SK-N-SH treated with all-trans-retinoic acid at 6 μM for 48 hours (cell line): ENCODE data around the gene C11orf52.

Experiments used
- ATAC-seq: fragments of 200-7000 bp; cut with Tn5 transposase; 3 replicates; pipeline ENCODE4 v1.9.1; 2020; ENCODE audit warnings: mild to moderate bottlenecking, moderate library complexity
- ARNTL ChIP-seq: fragments of 450-650 bp; formaldehyde crosslinking; IDR thresholded peaks from 2 replicates; pipeline ENCODE4 v1.5.0; 2020; ENCODE audit warnings: low read depth, mild to moderate bottlenecking, moderate library complexity, borderline replicate concordance
- BACH2 ChIP-seq: fragments of 250-450 bp; sonication (Bioruptor Pico); IDR thresholded peaks from 2 replicates; pipeline ENCODE4 v1.9.0; 2021; ENCODE audit warnings: mild to moderate bottlenecking, borderline replicate concordance
- CSDC2 ChIP-seq: fragments of 250-450 bp; sonication (Bioruptor Pico); IDR thresholded peaks from 2 replicates; pipeline ENCODE4 v1.5.0; 2020; ENCODE audit warnings: mild to moderate bottlenecking, moderate library complexity
- ESRRG ChIP-seq: fragments of 250-450 bp; sonication (Bioruptor Pico); IDR thresholded peaks from 2 replicates; pipeline ENCODE4 v1.6.1; 2021; ENCODE audit warnings: mild to moderate bottlenecking
- ISL1 ChIP-seq: fragments of 250-450 bp; sonication (Bioruptor Pico); IDR thresholded peaks from 2 replicates; pipeline ENCODE4 v2.1.2; 2022; ENCODE audit warnings: mild to moderate bottlenecking, moderate library complexity
- OSR1 ChIP-seq: fragments of 250-450 bp; sonication (Bioruptor Pico); IDR thresholded peaks from 2 replicates; pipeline ENCODE4 v1.8.0; 2022; ENCODE audit warnings: moderate library complexity, mild to moderate bottlenecking, inconsistent platforms
- PPARA ChIP-seq: fragments of 250-450 bp; sonication (Bioruptor Pico); IDR thresholded peaks from 2 replicates; pipeline ENCODE4 v1.5.0; 2020; ENCODE audit warnings: mild to moderate bottlenecking, borderline replicate concordance
- SNAI2 ChIP-seq: fragments of 250-450 bp; sonication (Bioruptor Pico); IDR thresholded peaks from 2 replicates; pipeline ENCODE4 v1.5.0; 2020; ENCODE audit warnings: mild to moderate bottlenecking, moderate library complexity
- ZC3H10 ChIP-seq: fragments of 250-450 bp; sonication (Bioruptor Pico); IDR thresholded peaks from 2 replicates; pipeline ENCODE4 v1.5.1; 2021; ENCODE audit warnings: mild to moderate bottlenecking, moderate library complexity
- ZFP3 ChIP-seq: fragments of 250-450 bp; sonication (Bioruptor Pico); IDR thresholded peaks from 2 replicates; pipeline ENCODE4 v1.5.0; 2020; ENCODE audit warnings: mild to moderate bottlenecking, moderate library complexity
- ZFP30 ChIP-seq: fragments of 450-650 bp; formaldehyde crosslinking; IDR thresholded peaks from 2 replicates; pipeline ENCODE4 v1.5.0; 2022; ENCODE audit warnings: mild to moderate bottlenecking, moderate library complexity
- ZNF565 ChIP-seq: fragments of 450-650 bp; formaldehyde crosslinking; conservative IDR thresholded peaks from 2 replicates; pipeline ENCODE4 v1.5.0; 2020; ENCODE audit warnings: low read depth, mild to moderate bottlenecking, moderate library complexity
- ZNF70 ChIP-seq: fragments of 450-650 bp; formaldehyde crosslinking; IDR thresholded peaks from 2 replicates; pipeline ENCODE4 v1.5.0; 2020; ENCODE audit warnings: mild to moderate bottlenecking, moderate library complexity
- TF ChIP-seq, protein P1 (sequence below): fragments of 250-450 bp; sonication (Bioruptor Pico); IDR thresholded peaks from 2 replicates; pipeline ENCODE4 v1.5.1; 2021; ENCODE audit warnings: mild to moderate bottlenecking, moderate library complexity
- TF ChIP-seq, protein P2 (sequence below): fragments of 250-450 bp; sonication (Bioruptor Pico); IDR thresholded peaks from 2 replicates; pipeline ENCODE4 v1.8.0; 2021; ENCODE audit warnings: low read depth, mild to moderate bottlenecking, moderate library complexity, borderline replicate concordance
- TF ChIP-seq, protein P3 (sequence below): fragments of 250-450 bp; sonication (Bioruptor Pico); IDR thresholded peaks from 2 replicates; pipeline ENCODE4 v1.5.0; 2020; ENCODE audit warnings: mild to moderate bottlenecking, moderate library complexity
- TF ChIP-seq, protein P4 (sequence below): fragments of 250-450 bp; sonication (Bioruptor Pico); IDR thresholded peaks from 2 replicates; pipeline ENCODE4 v1.8.0; 2020; ENCODE audit warnings: mild to moderate bottlenecking, moderate library complexity, borderline replicate concordance
- TF ChIP-seq, protein P5 (sequence below): fragments of 250-450 bp; sonication (Bioruptor Pico); IDR thresholded peaks from 2 replicates; pipeline ENCODE4 v1.5.1; 2020; ENCODE audit warnings: low read depth, mild to moderate bottlenecking, moderate library complexity

C11orf52 gene, protein sequence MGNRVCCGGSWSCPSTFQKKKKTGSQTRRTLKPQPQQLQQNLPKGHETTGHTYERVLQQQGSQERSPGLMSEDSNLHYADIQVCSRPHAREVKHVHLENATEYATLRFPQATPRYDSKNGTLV

DNA sequence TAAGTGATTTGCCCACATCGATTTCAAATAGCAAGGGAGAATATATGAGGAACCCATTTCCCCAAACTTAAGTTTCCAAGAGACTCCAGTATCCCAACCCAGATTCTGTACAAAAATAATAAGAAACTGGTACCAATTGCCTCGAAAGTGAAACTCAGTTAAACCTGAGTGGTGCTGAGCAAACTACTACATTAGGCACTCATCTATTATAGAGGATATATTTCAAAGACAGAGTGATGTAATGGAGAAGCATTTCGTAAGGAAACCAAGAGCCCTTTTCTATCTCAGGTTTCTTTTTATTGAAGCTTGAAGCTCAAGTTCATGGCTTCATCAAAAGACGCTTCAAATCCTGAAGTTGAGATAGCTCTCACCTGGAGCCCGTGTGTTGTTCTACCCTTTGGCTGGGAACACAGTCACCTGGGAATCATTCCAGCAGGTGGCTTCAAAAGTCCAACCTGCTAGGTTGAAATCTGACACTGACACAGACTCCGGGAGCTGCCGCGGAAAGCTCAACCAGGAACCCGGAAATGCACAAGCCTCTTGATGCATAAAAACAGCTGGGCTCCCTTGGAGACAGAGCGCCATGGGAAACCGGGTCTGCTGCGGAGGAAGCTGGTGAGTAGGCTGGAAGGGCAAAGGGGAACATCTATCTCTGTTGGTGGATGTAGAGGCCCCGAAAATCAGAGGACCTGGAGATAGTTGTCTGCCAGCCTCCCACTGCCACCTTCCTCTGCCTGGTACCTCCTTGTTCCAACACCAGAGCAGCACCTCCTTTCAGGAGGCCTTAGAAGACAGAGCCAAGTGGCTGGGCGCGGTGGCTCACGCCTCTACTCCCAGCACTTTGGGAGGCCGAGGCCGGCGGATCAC lies at the start of gene C11orf52:
TSS of gene C11orf52 (plus strand) at position 524 of the 867 bp plus-strand sequence. CDS start at position 584, 60 bp downstream.
- TF ChIP-seq, protein P1, sequence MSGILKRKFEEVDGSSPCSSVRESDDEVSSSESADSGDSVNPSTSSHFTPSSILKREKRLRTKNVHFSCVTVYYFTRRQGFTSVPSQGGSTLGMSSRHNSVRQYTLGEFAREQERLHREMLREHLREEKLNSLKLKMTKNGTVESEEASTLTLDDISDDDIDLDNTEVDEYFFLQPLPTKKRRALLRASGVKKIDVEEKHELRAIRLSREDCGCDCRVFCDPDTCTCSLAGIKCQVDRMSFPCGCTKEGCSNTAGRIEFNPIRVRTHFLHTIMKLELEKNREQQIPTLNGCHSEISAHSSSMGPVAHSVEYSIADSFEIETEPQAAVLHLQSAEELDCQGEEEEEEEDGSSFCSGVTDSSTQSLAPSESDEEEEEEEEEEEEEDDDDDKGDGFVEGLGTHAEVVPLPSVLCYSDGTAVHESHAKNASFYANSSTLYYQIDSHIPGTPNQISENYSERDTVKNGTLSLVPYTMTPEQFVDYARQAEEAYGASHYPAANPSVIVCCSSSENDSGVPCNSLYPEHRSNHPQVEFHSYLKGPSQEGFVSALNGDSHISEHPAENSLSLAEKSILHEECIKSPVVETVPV: no peak
- TF ChIP-seq, protein P2, sequence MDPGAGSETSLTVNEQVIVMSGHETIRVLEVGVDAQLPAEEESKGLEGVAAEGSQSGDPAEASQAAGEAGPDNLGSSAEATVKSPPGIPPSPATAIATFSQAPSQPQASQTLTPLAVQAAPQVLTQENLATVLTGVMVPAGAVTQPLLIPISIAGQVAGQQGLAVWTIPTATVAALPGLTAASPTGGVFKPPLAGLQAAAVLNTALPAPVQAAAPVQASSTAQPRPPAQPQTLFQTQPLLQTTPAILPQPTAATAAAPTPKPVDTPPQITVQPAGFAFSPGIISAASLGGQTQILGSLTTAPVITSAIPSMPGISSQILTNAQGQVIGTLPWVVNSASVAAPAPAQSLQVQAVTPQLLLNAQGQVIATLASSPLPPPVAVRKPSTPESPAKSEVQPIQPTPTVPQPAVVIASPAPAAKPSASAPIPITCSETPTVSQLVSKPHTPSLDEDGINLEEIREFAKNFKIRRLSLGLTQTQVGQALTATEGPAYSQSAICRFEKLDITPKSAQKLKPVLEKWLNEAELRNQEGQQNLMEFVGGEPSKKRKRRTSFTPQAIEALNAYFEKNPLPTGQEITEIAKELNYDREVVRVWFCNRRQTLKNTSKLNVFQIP (CRISPR knock-in tag): no peak
- TF ChIP-seq, protein P3, sequence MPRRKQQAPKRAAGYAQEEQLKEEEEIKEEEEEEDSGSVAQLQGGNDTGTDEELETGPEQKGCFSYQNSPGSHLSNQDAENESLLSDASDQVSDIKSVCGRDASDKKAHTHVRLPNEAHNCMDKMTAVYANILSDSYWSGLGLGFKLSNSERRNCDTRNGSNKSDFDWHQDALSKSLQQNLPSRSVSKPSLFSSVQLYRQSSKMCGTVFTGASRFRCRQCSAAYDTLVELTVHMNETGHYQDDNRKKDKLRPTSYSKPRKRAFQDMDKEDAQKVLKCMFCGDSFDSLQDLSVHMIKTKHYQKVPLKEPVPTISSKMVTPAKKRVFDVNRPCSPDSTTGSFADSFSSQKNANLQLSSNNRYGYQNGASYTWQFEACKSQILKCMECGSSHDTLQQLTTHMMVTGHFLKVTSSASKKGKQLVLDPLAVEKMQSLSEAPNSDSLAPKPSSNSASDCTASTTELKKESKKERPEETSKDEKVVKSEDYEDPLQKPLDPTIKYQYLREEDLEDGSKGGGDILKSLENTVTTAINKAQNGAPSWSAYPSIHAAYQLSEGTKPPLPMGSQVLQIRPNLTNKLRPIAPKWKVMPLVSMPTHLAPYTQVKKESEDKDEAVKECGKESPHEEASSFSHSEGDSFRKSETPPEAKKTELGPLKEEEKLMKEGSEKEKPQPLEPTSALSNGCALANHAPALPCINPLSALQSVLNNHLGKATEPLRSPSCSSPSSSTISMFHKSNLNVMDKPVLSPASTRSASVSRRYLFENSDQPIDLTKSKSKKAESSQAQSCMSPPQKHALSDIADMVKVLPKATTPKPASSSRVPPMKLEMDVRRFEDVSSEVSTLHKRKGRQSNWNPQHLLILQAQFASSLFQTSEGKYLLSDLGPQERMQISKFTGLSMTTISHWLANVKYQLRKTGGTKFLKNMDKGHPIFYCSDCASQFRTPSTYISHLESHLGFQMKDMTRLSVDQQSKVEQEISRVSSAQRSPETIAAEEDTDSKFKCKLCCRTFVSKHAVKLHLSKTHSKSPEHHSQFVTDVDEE (CRISPR knock-in tag): no peak
- no peak for TF ChIP-seq ZC3H10 (CRISPR knock-in tag)
- TF ChIP-seq CSDC2 (CRISPR knock-in tag): no peak
- TF ChIP-seq OSR1 (CRISPR knock-in tag): no peak
- TF ChIP-seq, protein P4, sequence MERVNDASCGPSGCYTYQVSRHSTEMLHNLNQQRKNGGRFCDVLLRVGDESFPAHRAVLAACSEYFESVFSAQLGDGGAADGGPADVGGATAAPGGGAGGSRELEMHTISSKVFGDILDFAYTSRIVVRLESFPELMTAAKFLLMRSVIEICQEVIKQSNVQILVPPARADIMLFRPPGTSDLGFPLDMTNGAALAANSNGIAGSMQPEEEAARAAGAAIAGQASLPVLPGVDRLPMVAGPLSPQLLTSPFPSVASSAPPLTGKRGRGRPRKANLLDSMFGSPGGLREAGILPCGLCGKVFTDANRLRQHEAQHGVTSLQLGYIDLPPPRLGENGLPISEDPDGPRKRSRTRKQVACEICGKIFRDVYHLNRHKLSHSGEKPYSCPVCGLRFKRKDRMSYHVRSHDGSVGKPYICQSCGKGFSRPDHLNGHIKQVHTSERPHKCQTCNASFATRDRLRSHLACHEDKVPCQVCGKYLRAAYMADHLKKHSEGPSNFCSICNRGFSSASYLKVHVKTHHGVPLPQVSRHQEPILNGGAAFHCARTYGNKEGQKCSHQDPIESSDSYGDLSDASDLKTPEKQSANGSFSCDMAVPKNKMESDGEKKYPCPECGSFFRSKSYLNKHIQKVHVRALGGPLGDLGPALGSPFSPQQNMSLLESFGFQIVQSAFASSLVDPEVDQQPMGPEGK (CRISPR knock-in tag): no peak
- no peak for TF ChIP-seq SNAI2
- no peak for TF ChIP-seq ESRRG (CRISPR knock-in tag)
- TF ChIP-seq ZNF565 (CRISPR knock-in tag): no peak
- no peak for TF ChIP-seq ZFP30 (CRISPR knock-in tag)
- no peak for ATAC-seq

DNA sequence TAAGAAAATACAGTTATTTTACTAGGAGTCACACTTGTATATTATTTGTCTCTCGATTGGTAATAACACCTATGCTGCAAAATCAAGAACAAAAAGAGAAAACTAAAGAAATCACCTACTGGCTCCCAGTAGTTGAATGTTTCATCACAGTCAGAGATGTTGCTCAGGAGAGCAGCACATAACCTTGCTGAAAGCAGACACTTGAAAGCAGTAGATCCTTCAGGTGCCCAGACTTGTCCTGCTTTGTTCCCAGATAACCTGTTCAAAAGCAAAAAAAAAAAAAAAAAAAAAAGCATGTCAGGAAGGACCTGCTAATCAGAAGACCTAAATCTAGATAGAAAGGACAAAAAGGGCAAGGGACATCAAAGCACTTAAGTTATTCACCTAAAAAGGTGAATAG lies 48.6 kb upstream of the C11orf52 start:
- no peak for ATAC-seq
- TF ChIP-seq ARNTL (CRISPR knock-in tag): no peak

DNA sequence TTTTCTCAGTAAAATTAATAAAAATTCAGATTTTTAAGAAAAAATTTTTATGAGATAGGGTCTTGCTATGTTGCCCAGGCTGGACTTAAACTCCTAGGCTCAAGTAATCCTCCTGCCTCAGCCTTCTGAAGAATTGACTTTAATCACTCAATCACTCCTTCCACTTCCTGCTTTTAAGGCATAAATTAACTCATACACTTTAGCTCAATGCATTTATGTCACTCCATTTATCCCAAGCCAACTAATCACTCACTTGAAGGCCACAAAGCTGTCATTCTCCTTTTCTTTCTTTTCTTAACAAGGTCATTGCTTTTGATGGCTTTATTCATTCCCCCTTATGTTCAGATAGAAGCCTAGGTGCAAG lies 48.2 kb upstream of the C11orf52 start:
- no peak for TF ChIP-seq ZC3H10 (CRISPR knock-in tag)
- no peak for TF ChIP-seq ZFP30 (CRISPR knock-in tag)
- TF ChIP-seq PPARA: no peak
- TF ChIP-seq ZNF565 (CRISPR knock-in tag): no peak
- TF ChIP-seq, protein P5, sequence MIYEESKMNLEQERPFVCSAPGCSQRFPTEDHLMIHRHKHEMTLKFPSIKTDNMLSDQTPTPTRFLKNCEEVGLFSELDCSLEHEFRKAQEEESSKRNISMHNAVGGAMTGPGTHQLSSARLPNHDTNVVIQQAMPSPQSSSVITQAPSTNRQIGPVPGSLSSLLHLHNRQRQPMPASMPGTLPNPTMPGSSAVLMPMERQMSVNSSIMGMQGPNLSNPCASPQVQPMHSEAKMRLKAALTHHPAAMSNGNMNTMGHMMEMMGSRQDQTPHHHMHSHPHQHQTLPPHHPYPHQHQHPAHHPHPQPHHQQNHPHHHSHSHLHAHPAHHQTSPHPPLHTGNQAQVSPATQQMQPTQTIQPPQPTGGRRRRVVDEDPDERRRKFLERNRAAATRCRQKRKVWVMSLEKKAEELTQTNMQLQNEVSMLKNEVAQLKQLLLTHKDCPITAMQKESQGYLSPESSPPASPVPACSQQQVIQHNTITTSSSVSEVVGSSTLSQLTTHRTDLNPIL (CRISPR knock-in tag): no peak
- TF ChIP-seq ARNTL (CRISPR knock-in tag): no peak
- no peak for TF ChIP-seq ZFP3 (CRISPR knock-in tag)
- no peak for ATAC-seq

DNA sequence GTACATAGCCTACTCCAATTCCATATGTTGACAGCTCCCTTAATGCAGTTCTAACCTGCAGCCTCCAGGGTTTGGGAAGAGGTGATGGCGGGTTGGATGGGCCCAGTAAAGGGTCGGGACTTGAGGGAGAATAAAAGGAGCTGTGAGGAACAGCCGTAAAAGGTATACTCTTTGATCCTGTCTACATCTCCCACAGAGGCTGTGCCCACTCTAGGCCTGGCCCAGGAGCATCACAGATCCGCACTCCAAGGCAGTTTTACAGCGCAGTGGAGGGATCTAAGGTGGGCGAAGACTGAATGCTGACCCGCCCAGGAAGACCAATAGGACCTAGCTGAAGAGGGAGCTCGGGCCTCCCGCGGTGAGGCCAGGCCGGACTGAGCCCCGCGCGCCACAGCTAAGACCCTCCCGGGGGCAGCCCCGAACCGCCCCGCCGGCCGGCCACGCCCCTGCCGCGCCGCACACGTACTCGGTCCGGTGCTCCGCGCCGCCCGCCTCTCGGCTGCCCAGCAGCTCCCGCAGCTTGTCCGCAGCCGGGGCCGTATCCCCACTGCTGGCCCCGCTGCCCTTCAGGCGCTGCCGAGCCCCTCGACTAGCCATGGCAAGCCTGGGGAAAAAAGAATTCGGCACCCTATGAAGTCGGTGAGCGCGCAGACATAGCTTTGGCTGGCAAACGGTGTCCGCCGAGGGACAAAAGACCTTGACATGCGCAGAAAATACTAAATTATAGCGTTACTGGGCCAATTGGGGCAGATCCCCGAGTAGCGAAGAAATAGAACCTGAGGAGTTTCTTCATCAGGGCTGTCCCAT lies 47.6 kb upstream of the C11orf52 start, which contains the start of gene ALG9:
TSS of gene ALG9 (minus strand) at position 696 of the 807 bp plus-strand sequence. CDS start at position 597, 99 bp downstream.
- peak; percentile 96 for ATAC-seq
- TF ChIP-seq ZNF565 (CRISPR knock-in tag) (no peak), ESRRG (CRISPR knock-in tag) (no peak), ARNTL (CRISPR knock-in tag) (no peak), SNAI2 (no peak), ZFP3 (CRISPR knock-in tag) (no peak), CSDC2 (CRISPR knock-in tag) (no peak), BACH2 (CRISPR knock-in tag) (no peak), PPARA (no peak), ZNF70 (CRISPR knock-in tag) (no peak), ISL1 (CRISPR knock-in tag) (no peak)
- TF ChIP-seq, protein P3 (CRISPR knock-in tag): no peak
- TF ChIP-seq, protein P5 (CRISPR knock-in tag): no peak
